ENCODE results near the gene PPP2R5C. TPM values are rescaled to one million over a fixed set of nuclear protein-coding genes. Genes with fewer than 3 reads are reported as not detected.

Gene PPP2R5C
- total and polyA plus RNA-seq, 9 of the 15 experiments (the other 6 are each of a cell fraction or from before 2014, with no cell fraction given), result 284 to 617 (median 395) TPM

DNA sequence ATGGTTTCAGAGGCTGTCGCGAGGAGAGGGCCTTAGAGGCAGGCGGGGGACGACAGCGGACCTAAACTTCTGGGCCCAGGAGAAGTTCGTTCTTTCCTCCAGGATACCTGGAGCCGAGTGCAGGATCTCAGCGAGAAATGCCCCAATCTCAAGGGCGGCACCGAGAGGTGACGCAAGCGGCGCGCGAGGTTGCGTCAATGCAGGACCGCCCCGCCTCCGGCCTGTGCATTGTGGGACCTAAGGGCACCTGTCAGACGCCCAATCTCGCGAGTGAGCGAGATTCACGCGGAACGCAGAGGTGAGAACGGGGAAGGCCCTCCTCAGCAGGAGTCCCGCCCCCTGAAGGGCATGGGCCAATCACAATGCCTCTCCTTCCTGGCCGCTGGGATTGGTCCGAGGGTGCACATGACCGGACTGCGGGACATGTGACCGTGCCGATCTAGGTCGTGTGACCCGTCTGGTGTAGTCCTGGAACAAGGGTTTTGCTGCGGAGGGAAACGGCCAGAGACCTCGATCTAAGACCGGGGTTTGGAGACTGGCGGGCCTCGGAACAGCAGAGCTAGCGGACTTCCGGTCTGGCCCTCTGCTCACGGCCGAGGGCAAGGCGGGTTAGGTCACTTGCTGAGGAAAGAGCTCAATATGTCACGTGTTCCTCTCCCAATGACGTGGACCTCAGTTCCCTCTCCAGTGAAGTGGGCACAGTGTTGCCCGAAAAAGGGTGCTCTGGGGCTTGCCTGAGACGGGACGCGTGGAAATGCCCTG lies 186.6 kb downstream of the PPP2R5C start (continued):
- TF ChIP-seq HNRNPLL (IDR thresholded peaks at IDR 0.05; ENCODE audit: low read depth, low read length, poor library complexity, severe bottlenecking) (peak; percentile 62), XRCC3 (IDR thresholded peaks at IDR 0.05) (no peak), ETV5 (CRISPR knock-in tag; IDR thresholded peaks at IDR 0.05; ENCODE audit: low read depth) (no peak; the same call in 1 of the 2 replicates), SIRT6 (IDR thresholded peaks at IDR 0.05; ENCODE audit: low read depth, low read length) (no peak), FOS (IDR thresholded peaks at IDR 0.05; ENCODE audit: extremely low read depth, insufficient read length) (peak; percentile 95), FOXK2 (conservative IDR thresholded peaks at IDR 0.05 in 1 of 2, IDR thresholded peaks at IDR 0.05 in 1 of 2; ENCODE audit: low read depth in 2 of 2) (peak; percentile 39 to 86; a peak in 3 of 4 replicates), HDAC8 (tag; IDR thresholded peaks at IDR 0.05) (no peak), TAF1 (IDR thresholded peaks at IDR 0.05; ENCODE audit: control insufficient read depth, extremely low read depth, insufficient read depth, low read length, severe bottlenecking) (peak; percentile 94), ZNF780A (CRISPR knock-in tag; IDR thresholded peaks at IDR 0.05) (no peak), FOXP1 (CRISPR knock-in tag; IDR thresholded peaks at IDR 0.05) (no peak), PHF20 (IDR thresholded peaks at IDR 0.05; ENCODE audit: partially characterized antibody) (peak; percentile 92), EZH2 (IDR thresholded peaks at IDR 0.05; ENCODE audit: borderline replicate concordance, low read depth, low read length) (no peak), CHD2 (IDR thresholded peaks at IDR 0.05; ENCODE audit: low read depth, low read length) (peak; percentile 99), TOE1 (IDR thresholded peaks at IDR 0.05; ENCODE audit: borderline replicate concordance) (peak; percentile 95), TOE1 (CRISPR knock-in tag; IDR thresholded peaks at IDR 0.05; ENCODE audit: borderline replicate concordance, low read depth) (no peak), ZFPM2 (CRISPR knock-in tag; IDR thresholded peaks at IDR 0.05) (no peak), ZFP30 (CRISPR knock-in tag; IDR thresholded peaks at IDR 0.05; ENCODE audit: borderline replicate concordance) (no peak), SRSF1 (IDR thresholded peaks at IDR 0.05; ENCODE audit: low read depth, low read length) (no peak)
- TF ChIP-seq, protein P1, sequence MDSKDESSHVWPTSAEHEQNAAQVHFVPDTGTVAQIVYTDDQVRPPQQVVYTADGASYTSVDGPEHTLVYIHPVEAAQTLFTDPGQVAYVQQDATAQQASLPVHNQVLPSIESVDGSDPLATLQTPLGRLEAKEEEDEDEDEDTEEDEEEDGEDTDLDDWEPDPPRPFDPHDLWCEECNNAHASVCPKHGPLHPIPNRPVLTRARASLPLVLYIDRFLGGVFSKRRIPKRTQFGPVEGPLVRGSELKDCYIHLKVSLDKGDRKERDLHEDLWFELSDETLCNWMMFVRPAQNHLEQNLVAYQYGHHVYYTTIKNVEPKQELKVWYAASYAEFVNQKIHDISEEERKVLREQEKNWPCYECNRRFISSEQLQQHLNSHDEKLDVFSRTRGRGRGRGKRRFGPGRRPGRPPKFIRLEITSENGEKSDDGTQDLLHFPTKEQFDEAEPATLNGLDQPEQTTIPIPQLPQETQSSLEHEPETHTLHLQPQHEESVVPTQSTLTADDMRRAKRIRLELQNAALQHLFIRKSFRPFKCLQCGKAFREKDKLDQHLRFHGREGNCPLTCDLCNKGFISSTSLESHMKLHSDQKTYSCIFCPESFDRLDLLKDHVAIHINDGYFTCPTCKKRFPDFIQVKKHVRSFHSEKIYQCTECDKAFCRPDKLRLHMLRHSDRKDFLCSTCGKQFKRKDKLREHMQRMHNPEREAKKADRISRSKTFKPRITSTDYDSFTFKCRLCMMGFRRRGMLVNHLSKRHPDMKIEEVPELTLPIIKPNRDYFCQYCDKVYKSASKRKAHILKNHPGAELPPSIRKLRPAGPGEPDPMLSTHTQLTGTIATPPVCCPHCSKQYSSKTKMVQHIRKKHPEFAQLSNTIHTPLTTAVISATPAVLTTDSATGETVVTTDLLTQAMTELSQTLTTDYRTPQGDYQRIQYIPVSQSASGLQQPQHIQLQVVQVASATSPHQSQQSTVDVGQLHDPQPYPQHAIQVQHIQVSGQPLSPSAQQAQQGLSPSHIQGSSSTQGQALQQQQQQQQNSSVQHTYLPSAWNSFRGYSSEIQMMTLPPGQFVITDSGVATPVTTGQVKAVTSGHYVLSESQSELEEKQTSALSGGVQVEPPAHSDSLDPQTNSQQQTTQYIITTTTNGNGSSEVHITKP (IDR thresholded peaks at IDR 0.05; ENCODE audit: partially characterized antibody), result no peak
- TF ChIP-seq, protein P2, sequence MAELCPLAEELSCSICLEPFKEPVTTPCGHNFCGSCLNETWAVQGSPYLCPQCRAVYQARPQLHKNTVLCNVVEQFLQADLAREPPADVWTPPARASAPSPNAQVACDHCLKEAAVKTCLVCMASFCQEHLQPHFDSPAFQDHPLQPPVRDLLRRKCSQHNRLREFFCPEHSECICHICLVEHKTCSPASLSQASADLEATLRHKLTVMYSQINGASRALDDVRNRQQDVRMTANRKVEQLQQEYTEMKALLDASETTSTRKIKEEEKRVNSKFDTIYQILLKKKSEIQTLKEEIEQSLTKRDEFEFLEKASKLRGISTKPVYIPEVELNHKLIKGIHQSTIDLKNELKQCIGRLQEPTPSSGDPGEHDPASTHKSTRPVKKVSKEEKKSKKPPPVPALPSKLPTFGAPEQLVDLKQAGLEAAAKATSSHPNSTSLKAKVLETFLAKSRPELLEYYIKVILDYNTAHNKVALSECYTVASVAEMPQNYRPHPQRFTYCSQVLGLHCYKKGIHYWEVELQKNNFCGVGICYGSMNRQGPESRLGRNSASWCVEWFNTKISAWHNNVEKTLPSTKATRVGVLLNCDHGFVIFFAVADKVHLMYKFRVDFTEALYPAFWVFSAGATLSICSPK (IDR thresholded peaks at IDR 0.05; ENCODE audit: borderline replicate concordance), result no peak
- TF ChIP-seq, protein P3, sequence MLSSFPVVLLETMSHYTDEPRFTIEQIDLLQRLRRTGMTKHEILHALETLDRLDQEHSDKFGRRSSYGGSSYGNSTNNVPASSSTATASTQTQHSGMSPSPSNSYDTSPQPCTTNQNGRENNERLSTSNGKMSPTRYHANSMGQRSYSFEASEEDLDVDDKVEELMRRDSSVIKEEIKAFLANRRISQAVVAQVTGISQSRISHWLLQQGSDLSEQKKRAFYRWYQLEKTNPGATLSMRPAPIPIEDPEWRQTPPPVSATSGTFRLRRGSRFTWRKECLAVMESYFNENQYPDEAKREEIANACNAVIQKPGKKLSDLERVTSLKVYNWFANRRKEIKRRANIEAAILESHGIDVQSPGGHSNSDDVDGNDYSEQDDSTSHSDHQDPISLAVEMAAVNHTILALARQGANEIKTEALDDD (IDR thresholded peaks at IDR 0.05), result peak; percentile 89
